Common myeloid progenitor, CD34-positive (primary cell): ENCODE results near the gene KANSL3.

ENCODE experiments used
- CTCF ChIA-PET: fragments of 350-600 bp; sonication (Branson Sonifier 250); formaldehyde crosslinking; loops from one replicate; lab custom pipeline; 2021; ENCODE audit warnings: antibody characterized with exemption; lab: Charles Lee
- POLR2A ChIA-PET: fragments of 350-600 bp; sonication (Branson Sonifier 250); formaldehyde crosslinking; loops from one replicate; lab custom pipeline; 2021; ENCODE audit warnings: antibody characterized with exemption; lab: Charles Lee
- DNase-seq, 3 donors: peaks; one replicate each; pipeline versions ENCODE4 v3.0.0 to v3.0.0-alpha.2; 2013
- H3K27ac ChIP-seq, 2 experiments: 1 replicate in 1 of 2; 2 replicates in 1 of 2; pipeline ENCODE4 v1.7.0; 2013; ENCODE audit warnings: inconsistent platforms in 2 of 2, low read length in 2 of 2, mild to moderate bottlenecking in 2 of 2, low read depth in 1 of 2, moderate library complexity in 1 of 2; ENCODE audit not compliant: severe bottlenecking in 2 of 2, insufficient read depth in 1 of 2, poor library complexity in 1 of 2
- H3K27me3 ChIP-seq, 5 experiments: replicated peaks in 2 of 5; 1 replicate in 3 of 5; 2 replicates in 2 of 5; pipeline versions ENCODE4 v1.6.1 to v1.7.0; 2013; ENCODE audit warnings: low read length in 4 of 5, mild to moderate bottlenecking in 2 of 5, moderate library complexity in 2 of 5, inconsistent platforms in 1 of 5; ENCODE audit not compliant: insufficient read depth in 5 of 5, control insufficient read depth in 4 of 5
- H3K36me3 ChIP-seq, 4 experiments: 1 replicate in 2 of 4; 2 replicates in 2 of 4; pipeline versions ENCODE4 v1.6.1 to v1.7.0; 2013; ENCODE audit warnings: low read length in 3 of 4, control low read depth in 1 of 4, mild to moderate bottlenecking in 1 of 4; ENCODE audit not compliant: control insufficient read depth in 4 of 4, insufficient read depth in 4 of 4
- H3K4me1 ChIP-seq, 4 experiments: 1 replicate in 3 of 4; 2 replicates in 1 of 4; pipeline versions ENCODE4 v1.6.1 to v1.7.1; 2013; ENCODE audit warnings: low read length in 3 of 4, mild to moderate bottlenecking in 3 of 4, control low read depth in 1 of 4, inconsistent platforms in 1 of 4, moderate library complexity in 1 of 4; ENCODE audit not compliant: control insufficient read depth in 4 of 4, insufficient read depth in 4 of 4; ENCODE audit errors: control extremely low read depth in 1 of 4
- H3K4me3 ChIP-seq, 7 experiments: 1 replicate in 4 of 7; 2 replicates in 3 of 7; pipeline versions ENCODE4 v1.5.1 to v1.7.0; 2013; ENCODE audit warnings: mild to moderate bottlenecking in 7 of 7, low read length in 6 of 7, moderate library complexity in 6 of 7, inconsistent platforms in 2 of 7, low read depth in 2 of 7, control low read depth in 1 of 7; ENCODE audit not compliant: insufficient read depth in 4 of 7, control insufficient read depth in 1 of 7; ENCODE audit errors: extremely low read depth in 1 of 7
- H3K9me3 ChIP-seq, 5 experiments: 1 replicate in 4 of 5; 2 replicates in 1 of 5; pipeline versions ENCODE4 v1.6.1 to v1.7.1; 2013; ENCODE audit warnings: low read length in 4 of 5, mild to moderate bottlenecking in 2 of 5, inconsistent platforms in 1 of 5, low read depth in 1 of 5, moderate library complexity in 1 of 5; ENCODE audit not compliant: control insufficient read depth in 4 of 5, insufficient read depth in 2 of 5; ENCODE audit errors: control extremely low read depth in 1 of 5
- WGBS: methylation state at CpG from one replicate; pipeline ENCODE4 v1.1.5; 2013; ENCODE audit not compliant: insufficient coverage; 5-methylcytosine and 5-hydroxymethylcytosine counted together

Gene KANSL3

DNA sequence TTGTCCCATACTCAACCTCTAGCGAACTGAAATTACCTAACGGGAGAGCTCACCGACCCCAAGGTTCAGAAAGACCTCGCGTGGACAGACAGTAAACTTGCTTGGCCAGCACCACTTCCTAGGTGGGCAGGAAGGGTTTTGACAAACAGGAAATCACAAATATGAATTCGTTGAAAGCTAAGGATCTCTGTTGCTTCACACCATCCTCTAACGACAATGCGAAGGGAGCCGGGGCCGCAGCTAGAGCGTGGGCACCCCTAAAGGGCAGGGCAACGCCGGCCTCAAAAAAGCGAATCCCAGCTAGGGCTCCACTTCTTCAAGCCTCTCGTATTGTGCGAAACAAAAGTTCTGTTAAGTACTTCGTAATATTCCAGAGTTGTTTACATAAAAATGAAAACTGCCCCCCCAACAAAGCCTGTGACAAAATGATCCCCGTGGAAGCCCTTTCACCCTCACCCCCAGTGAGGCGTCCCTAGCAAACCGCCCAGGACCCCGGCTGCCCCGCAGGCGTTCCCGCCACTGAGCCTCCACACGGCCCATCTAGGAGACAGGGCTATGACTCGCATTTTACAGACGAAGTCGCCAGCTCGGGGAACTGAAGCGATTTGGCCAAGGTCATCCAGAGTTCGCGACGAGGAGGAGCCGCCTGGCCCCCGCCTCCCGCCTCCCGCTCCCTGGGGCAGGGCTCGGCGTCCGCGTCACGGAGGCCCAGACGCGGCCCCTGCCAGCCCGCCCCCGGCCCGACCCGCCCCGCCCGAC lies 548 bp downstream of the KANSL3 start:
- ChIA-PET CTCF (interaction anchor here (0.6 to 2.0 kb wide), 6 partner anchors 9 to 247 kb away, joined by 3 to 10 read pairs (median 3); no protein-coding TSS in a partner anchor), POLR2A (interaction anchor here (0.5 to 1.7 kb wide), 6 partner anchors 14 to 85 kb away, joined by 3 to 6 read pairs (median 3); no protein-coding TSS in a partner anchor)
- Histone ChIP-seq H3K9me3 (no peaks in the 10 kb centered on the region), H3K4me3 (peak overlapping the region; percentile 55 to 95 (median 88)), H3K27ac (peak overlapping the region; percentile 46 to 87), H3K4me1 (peaks cover 6 to 28% (median 19%) of the 10 kb centered on the region in 4 experiments), H3K36me3 (peaks cover 0 to 17% (median 9%) of the 10 kb centered on the region in 4 experiments), H3K27me3 (no peaks in the 10 kb centered on the region)
- WGBS, result under 1% methylated on average over 33 of the region's 50 CpGs
- peak; percentile 63 to 92 (median 88) for DNase-seq

DNA sequence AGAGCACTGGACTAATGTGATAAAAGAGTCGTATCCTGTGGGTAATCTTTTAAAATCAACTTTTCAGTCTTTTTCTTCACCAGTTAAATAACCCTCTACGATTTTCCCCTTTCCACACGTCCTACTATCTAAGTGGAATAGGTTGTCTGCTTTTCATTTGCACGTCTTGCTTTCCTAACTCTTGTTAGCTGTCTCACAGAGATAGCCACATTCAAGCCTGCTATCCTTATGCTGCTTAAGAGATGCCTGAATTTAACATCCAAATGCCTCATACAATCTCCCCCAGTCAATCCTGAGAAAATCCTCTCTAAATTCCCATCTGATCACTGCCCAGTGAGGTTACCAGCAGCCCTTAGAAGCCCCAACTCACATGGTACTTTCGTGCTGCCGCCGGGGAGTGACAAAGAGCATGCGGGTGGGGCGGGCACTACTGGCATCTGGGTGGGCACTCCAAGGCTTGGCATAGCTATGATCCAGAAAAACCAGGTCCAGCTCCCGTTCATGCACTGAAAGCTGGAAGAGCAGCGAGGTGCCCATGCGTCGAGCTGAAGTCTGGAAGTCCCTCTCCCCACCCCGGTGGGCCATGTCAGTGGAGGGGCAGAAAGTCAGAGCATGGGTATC lies 1.5 kb downstream of the KANSL3 start:
- Histone ChIP-seq H3K4me3 (peak overlapping the region in 6 of 7 experiments; percentile 55 to 95 (median 84)), H3K36me3 (peaks cover 0 to 26% (median 16%) of the 10 kb centered on the region in 4 experiments), H3K9me3 (no peaks in the 10 kb centered on the region), H3K27me3 (no peaks in the 10 kb centered on the region), H3K4me1 (peaks cover 6 to 28% (median 19%) of the 10 kb centered on the region in 4 experiments), H3K27ac (peak overlapping the region in 1 of 2 experiments; percentile 87)
- DNase-seq, result no peak
- ChIA-PET POLR2A (interaction anchor here (0.5 to 1.7 kb wide), 3 partner anchors 16 to 84 kb away, joined by 3 to 6 read pairs (median 3); no protein-coding TSS in a partner anchor), CTCF (interaction anchor here (0.8 to 2.0 kb wide), 5 partner anchors 10 to 314 kb away, joined by 3 to 10 read pairs (median 3); no protein-coding TSS in a partner anchor)
- 82% methylated on average over 11 of the region's 14 CpGs for WGBS

DNA sequence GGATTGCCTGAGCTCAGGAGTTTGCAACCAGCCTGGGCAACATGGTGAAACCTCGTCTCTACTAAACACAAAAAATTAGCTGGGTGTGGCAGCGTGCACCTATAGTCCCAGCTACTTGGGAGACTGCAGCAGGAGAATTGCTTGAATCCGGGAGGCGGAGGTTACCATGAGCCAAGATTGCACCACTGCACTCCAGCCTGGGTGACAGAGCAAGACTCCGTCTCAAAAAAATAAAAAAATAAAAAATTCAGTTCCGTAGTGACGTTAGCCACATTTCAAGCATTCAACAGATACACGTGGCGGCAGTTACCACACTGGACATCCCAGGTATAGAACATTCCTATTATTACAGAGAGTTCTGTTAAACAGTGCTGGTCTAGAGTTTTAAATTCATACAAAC lies 4.5 kb downstream of the KANSL3 start:
- CTCF ChIA-PET, result interaction anchor here (0.7 to 1.6 kb wide), 5 partner anchors 14 to 129 kb away, joined by 3 to 7 read pairs (median 3); no protein-coding TSS in a partner anchor
- no peak for DNase-seq
- Histone ChIP-seq H3K36me3 (peaks cover 11 to 55% (median 32%) of the 10 kb centered on the region in 4 experiments), H3K9me3 (no peaks in the 10 kb centered on the region), H3K27ac (no peak overlapping the region), H3K4me3 (no peak overlapping the region), H3K27me3 (no peaks in the 10 kb centered on the region), H3K4me1 (peaks cover 6 to 26% (median 18%) of the 10 kb centered on the region in 4 experiments)
- WGBS, result 92% methylated on average over 8 of the region's 9 CpGs
- POLR2A ChIA-PET, result no interaction called here

DNA sequence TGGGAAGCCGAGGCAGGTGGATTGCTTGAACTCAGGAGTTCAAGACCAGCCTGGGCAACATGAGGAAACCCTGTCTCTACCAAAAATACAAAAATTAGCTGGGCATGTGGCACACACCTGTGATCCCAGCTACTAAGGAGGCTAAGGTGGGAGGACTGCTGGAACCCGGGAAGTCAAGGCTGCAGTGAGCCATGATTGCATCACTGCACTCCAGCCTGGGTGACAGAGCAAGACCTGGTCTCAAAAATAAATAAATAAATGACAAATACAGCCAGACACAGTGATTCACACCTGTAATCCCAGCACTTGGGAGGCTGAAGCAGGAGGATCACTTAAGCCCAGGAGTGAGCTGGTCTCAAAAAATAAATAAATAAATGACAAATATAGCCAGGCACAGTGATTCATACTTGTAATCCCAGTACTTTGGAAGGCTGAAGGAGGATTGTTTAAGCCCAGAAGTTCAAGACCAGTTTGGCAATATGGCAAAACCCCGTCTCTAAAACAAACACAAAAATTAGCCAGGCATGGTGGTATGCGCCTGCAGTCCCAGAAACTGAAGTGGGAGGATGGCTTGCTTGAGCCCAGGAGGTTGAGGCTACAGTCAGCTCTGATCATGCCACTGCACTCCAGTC lies 6.2 kb downstream of the KANSL3 start:
- DNase-seq, result no peak
- no peak overlapping the region for H3K4me3 ChIP-seq
- H3K4me1 ChIP-seq, result peaks cover 6 to 16% (median 8%) of the 10 kb centered on the region in 4 experiments
- H3K36me3 ChIP-seq, result peaks cover 15 to 67% (median 44%) of the 10 kb centered on the region in 4 experiments
- WGBS, result 95% methylated on average over 4 of the region's 4 CpGs
- ChIA-PET POLR2A (no interaction called here), CTCF (interaction anchor here (0.7 kb wide), 1 partner anchor 78 kb away, joined by 3 read pairs; no protein-coding TSS in a partner anchor)
- H3K27ac ChIP-seq, result no peak overlapping the region
- no peaks in the 10 kb centered on the region for H3K9me3 ChIP-seq
- no peaks in the 10 kb centered on the region for H3K27me3 ChIP-seq

DNA sequence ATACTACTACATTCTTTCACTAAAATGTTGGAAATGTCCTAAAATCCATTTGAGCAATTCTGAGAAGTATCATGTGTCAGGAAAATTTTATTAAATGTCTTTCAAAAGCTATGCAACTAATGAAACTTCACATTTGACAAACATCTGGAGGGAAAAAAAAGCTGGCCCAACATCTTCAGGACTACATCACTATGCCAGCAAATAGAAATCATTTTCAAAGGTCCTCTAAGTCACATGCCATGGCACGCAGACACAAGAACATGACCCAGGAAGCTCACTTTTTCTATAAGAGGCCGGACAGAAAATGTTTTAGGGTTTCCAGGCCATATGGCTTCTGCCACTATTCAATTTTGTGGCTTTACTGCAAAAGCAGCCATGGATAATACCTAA lies 11.6 kb downstream of the KANSL3 start:
- no peak overlapping the region for H3K27ac ChIP-seq

DNA sequence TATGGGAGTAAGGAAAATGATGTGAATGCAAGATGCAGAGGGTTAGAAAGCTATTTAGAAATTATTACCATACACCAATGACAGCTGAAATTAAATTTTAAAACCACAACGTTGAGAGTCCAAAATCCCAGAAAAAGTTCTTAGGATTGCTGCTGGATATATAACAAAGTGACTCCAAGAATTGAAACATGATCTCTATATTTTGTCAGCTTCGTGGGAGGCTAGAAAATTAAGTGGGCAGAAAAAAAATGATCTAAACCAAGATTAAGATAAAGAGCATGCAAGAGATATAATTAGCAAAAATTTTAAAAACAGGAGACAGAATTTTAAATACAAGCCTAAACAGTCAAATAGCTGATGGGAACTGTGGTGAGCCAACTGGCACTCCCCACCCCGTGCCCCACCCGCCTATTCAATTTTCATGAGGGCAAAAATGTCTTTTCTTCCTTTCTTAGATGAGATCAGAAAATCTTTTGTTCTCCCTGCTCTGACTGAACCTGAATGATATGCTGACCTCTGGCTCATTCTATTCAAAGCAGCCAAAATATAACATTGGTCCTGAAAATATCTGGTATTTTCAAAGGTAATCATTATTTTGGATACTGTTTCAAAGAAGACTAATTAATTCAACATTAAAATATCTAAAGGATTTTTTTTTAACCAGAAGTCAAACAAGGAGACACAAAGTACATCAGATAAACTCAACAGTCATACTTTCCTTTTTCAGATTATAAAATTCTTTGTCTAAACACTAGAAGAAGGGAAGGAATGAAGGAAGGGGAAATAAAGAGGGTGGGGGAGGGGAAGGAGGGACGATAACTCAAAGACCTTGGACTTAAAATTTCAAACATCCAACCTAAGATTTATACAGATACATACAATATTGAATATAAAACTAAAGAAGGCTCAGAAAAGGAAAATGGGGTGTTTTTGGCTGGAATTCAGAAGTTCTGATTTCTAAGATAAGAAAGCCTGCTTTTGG lies 12.2 kb downstream of the KANSL3 start:
- H3K36me3 ChIP-seq, result peaks cover 17 to 39% (median 27%) of the 10 kb centered on the region in 4 experiments
- 100% methylated on average over 2 of the region's 5 CpGs for WGBS
- H3K4me3 ChIP-seq, result no peak overlapping the region
- CTCF ChIA-PET, result no interaction called here
- H3K9me3 ChIP-seq, result no peaks in the 10 kb centered on the region
- no peak for DNase-seq
- peaks cover 0 to 12% (median 0%) of the 10 kb centered on the region in 4 experiments for H3K4me1 ChIP-seq
- POLR2A ChIA-PET, result interaction anchor here (0.6 kb wide), 1 partner anchor 9 kb away, joined by 5 read pairs; no protein-coding TSS in a partner anchor
- no peaks in the 10 kb centered on the region for H3K27me3 ChIP-seq
- peak overlapping the region in 1 of 2 experiments; percentile 22 for H3K27ac ChIP-seq

More for the DNA sequence above, 11.6 kb downstream of the KANSL3 start:
- WGBS, result 86% methylated on average over 2 of the region's 2 CpGs
- Histone ChIP-seq H3K36me3 (peaks cover 22 to 46% (median 32%) of the 10 kb centered on the region in 4 experiments), H3K4me1 (peaks cover 0 to 12% (median 0%) of the 10 kb centered on the region in 4 experiments), H3K4me3 (no peak overlapping the region), H3K9me3 (no peaks in the 10 kb centered on the region), H3K27me3 (no peaks in the 10 kb centered on the region)
- ChIA-PET CTCF (no interaction called here), POLR2A (interaction anchor here (0.6 kb wide), 1 partner anchor 9 kb away, joined by 5 read pairs; no protein-coding TSS in a partner anchor)
- no peak for DNase-seq
